Naive B cell (primary cell): ENCODE measurements around the gene DNM3. TPM values are rescaled to one million over a fixed set of nuclear protein-coding genes. Genes with fewer than 3 reads are reported as not detected.

Experiments used
- ATAC-seq, 2 donors: fragments of 150-1000 bp; cut with Tn5 transposase; 2 replicates each; pipeline ENCODE4 v1.10.0; 2021; ENCODE audit warnings: low read depth in 2 of 2, mild to moderate bottlenecking in 2 of 2, moderate library complexity in 2 of 2
- DNase-seq: peaks from one replicate; pipeline ENCODE4 v3.0.0; 2022
- H3K27ac Mint-ChIP-seq, 6 donors: one replicate each; pipeline ENCODE4 v1.8.0; 2020 to 2022; ENCODE audit warnings: mild to moderate bottlenecking in 6 of 6, mixed read lengths in 6 of 6, moderate library complexity in 5 of 6, inconsistent platforms in 2 of 6
- H3K27me3 Mint-ChIP-seq, 3 donors: one replicate each; pipeline ENCODE4 v1.8.0; 2021 to 2022; ENCODE audit warnings: mixed read lengths in 3 of 3, mild to moderate bottlenecking in 1 of 3
- H3K36me3 Mint-ChIP-seq, 2 donors: one replicate each; pipeline ENCODE4 v1.8.0; 2020 to 2022; ENCODE audit warnings: mixed read lengths in 2 of 2, inconsistent platforms in 1 of 2, mild to moderate bottlenecking in 1 of 2
- H3K4me1 Mint-ChIP-seq, 3 donors: one replicate each; pipeline ENCODE4 v1.8.0; 2020 to 2022; ENCODE audit warnings: mixed read lengths in 3 of 3, inconsistent platforms in 1 of 3, mild to moderate bottlenecking in 1 of 3, moderate library complexity in 1 of 3
- H3K4me3 Mint-ChIP-seq, 8 donors: one replicate each; pipeline ENCODE4 v1.8.0; 2020 to 2022; ENCODE audit warnings: mild to moderate bottlenecking in 8 of 8, mixed read lengths in 8 of 8, moderate library complexity in 8 of 8, inconsistent platforms in 2 of 8
- H3K9me3 Mint-ChIP-seq, 7 donors: one replicate each; pipeline ENCODE4 v1.8.0; 2020 to 2022; ENCODE audit warnings: mixed read lengths in 7 of 7, mild to moderate bottlenecking in 5 of 7, inconsistent platforms in 2 of 7, moderate library complexity in 1 of 7
- polyA plus RNA-seq, 6 donors: library from polyadenylated mRNA; unstranded; fragments of 300-500 nt; fragmentation: Illumina TruSeq; gene quantifications; one replicate each; pipeline ENCODE4 v1.2.3, GENCODE V29; 2021; ENCODE audit warnings: low read depth in 6 of 6

Gene DNM3
- polyA plus RNA-seq, 6 donors from 2014 or later, result 0.32 to 6.6 (median 0.57) TPM

DNA sequence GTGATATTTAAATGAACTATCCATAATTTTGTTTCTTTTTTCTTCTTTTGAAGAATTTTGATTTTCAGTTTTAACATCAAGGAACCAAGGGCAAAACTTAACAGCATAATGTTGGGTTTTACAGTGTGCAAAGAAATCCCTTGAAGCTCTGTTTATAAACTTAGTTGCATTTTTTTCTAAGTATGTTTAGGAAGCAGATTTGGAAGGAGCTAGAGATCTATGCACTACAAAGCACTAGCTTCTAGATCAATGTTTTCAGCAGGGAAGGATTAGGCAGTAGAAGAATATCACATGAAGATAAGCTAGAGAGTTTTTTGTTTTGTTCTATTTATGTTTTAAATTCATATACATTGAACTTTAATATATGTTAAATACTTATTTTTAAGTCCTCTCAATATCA lies 328.5 kb downstream of the DNM3 start:
- peaks cover 0 to 4% (median 0%) of the 10 kb centered on the region in 7 donors for H3K9me3 Mint-ChIP-seq
- peak overlapping the region in 1 of 6 donors; percentile 36 for H3K27ac Mint-ChIP-seq
- H3K27me3 Mint-ChIP-seq, result peaks cover 0 to 5% (median 0%) of the 10 kb centered on the region in 3 donors
- H3K4me3 Mint-ChIP-seq, result no peak overlapping the region
- no peaks in the 10 kb centered on the region for H3K36me3 Mint-ChIP-seq
- no peaks in the 10 kb centered on the region for H3K4me1 Mint-ChIP-seq
- DNase-seq (no peak), ATAC-seq (no peak)

DNA sequence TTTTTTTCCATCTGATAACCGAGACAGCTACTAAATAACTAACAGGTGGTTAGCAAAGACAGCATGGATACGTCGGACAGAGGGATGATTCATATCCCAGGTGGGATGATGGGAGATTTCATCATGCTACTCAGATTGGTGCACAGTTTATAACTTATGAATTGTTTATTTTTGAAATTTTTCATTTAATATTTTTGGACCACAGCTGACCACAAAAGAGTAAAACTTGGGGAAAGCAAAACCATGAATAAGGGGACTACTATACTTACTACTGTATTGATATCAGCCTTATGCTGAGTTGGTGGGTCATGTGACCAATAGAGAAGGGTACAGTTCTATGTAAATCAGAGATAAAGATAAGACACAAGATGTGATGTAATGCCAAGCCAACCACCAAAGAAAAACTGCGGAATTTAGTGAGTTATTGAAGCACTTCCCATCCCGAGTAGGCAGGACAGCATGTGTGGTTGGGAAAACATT lies 331.1 kb downstream of the DNM3 start:
- DNase-seq (no peak), ATAC-seq (no peak)
- Mint-ChIP-seq H3K27ac (no peak overlapping the region), H3K4me3 (no peak overlapping the region), H3K36me3 (no peaks in the 10 kb centered on the region), H3K27me3 (peaks cover 0 to 5% (median 0%) of the 10 kb centered on the region in 3 donors), H3K4me1 (no peaks in the 10 kb centered on the region), H3K9me3 (peaks cover 0 to 2% (median 0%) of the 10 kb centered on the region in 7 donors)

DNA sequence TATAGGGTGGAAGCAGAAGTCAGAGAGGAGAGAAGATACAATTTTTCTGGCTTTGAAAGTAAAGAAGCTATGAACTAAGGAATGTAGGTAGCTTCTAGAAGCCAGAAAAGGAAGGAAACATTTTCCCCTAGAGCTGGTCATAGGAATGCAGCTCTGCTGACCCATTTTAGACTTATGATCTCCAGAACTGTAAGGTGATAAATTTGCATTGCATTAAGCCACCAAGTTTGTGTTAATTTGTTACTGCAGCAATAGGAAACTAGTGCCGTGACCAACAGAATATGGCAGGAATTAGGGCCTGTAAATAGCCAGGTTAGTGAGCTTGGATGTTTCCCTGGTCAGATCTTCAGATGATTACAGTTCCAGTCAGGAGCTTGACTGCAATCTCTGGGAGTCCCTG lies 334.9 kb downstream of the DNM3 start:
- H3K36me3 Mint-ChIP-seq, result no peaks in the 10 kb centered on the region
- ATAC-seq, result no peak

DNA sequence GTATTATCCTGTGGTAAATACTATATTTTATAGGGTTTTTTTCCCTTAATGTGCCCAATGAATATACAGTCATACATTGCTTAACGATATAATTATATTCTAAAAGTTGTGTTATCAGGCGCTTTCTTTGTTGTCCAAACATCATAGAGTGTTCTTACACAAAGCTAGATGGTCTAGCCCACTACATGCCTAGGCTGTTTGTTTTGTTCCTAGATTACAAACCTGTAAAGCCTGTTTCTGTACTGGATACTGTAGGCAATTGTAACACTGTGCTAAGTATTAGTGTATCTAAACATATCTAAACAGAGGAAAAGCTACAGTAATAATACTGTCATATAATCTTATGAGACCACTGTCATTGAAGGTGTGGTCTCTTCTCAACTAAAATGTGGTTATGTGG lies 336.6 kb downstream of the DNM3 start:
- no peak for ATAC-seq
- Mint-ChIP-seq H3K4me1 (peaks cover 22 to 23% (median 22%) of the 10 kb centered on the region in 3 donors), H3K27ac (no peak overlapping the region), H3K27me3 (peaks cover 0 to 4% (median 0%) of the 10 kb centered on the region in 3 donors), H3K4me3 (no peak overlapping the region), H3K36me3 (no peaks in the 10 kb centered on the region), H3K9me3 (no peaks in the 10 kb centered on the region)
- DNase-seq, result no peak

More for the DNA sequence above, 334.9 kb downstream of the DNM3 start:
- Mint-ChIP-seq H3K27me3 (peaks cover 0 to 5% (median 0%) of the 10 kb centered on the region in 3 donors), H3K4me3 (no peak overlapping the region), H3K27ac (no peak overlapping the region), H3K4me1 (peaks cover 7 to 8% (median 8%) of the 10 kb centered on the region in 3 donors), H3K9me3 (no peaks in the 10 kb centered on the region)
- DNase-seq, result no peak

DNA sequence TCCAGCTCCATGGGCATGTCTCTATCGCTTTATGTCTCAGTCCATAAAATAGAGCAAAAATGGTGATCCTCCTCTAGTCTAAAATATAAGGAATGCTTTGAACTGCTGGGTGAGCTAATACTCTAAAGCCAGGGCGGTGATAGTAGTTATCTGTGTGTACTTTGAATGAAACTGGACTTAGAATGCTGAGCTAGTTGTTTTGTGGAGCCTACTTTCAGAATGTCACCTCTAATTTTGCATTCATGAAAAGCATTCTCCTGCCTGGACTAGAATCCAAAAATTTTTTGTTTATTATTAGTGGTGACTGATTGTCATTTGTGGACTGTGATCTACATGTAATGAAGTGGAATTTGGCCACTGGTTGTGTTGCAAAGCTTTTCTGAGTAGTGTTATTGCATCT lies 337.6 kb downstream of the DNM3 start:
- peaks cover 22 to 26% (median 25%) of the 10 kb centered on the region in 3 donors for H3K4me1 Mint-ChIP-seq
- DNase-seq (no peak), ATAC-seq (no peak)
- H3K36me3 Mint-ChIP-seq, result no peaks in the 10 kb centered on the region
- H3K9me3 Mint-ChIP-seq, result no peaks in the 10 kb centered on the region
- no peaks in the 10 kb centered on the region for H3K27me3 Mint-ChIP-seq
- H3K27ac Mint-ChIP-seq, result no peak overlapping the region
- no peak overlapping the region for H3K4me3 Mint-ChIP-seq

GRCh38 chr1:172179918-172180317 lies 338.6 kb downstream of the DNM3 start:
- Mint-ChIP-seq H3K4me1 (peaks cover 32 to 36% (median 34%) of the 10 kb centered on the region in 3 donors), H3K36me3 (no peaks in the 10 kb centered on the region), H3K4me3 (peak overlapping the region in 1 of 8 donors; percentile 15), H3K27me3 (no peaks in the 10 kb centered on the region), H3K27ac (peak overlapping the region in 3 of 6 donors; percentile 47 to 96 (median 70)), H3K9me3 (no peaks in the 10 kb centered on the region)
- ATAC-seq, result no peak
- no peak for DNase-seq

- Mint-ChIP-seq H3K4me1 (peaks cover 36 to 44% (median 42%) of the 10 kb centered on the region in 3 donors), H3K9me3 (no peaks in the 10 kb centered on the region), H3K27me3 (no peaks in the 10 kb centered on the region), H3K4me3 (peak overlapping the region; percentile 60 to 91 (median 74)), H3K27ac (peak overlapping the region; percentile 86 to 99 (median 97)), H3K36me3 (no peaks in the 10 kb centered on the region)
- DNase-seq (peak; percentile 29), ATAC-seq (peak; percentile 64 to 72)
Observed at GRCh38 chr1:172180501-172181285, 339.4 kb downstream of the DNM3 start.

DNA sequence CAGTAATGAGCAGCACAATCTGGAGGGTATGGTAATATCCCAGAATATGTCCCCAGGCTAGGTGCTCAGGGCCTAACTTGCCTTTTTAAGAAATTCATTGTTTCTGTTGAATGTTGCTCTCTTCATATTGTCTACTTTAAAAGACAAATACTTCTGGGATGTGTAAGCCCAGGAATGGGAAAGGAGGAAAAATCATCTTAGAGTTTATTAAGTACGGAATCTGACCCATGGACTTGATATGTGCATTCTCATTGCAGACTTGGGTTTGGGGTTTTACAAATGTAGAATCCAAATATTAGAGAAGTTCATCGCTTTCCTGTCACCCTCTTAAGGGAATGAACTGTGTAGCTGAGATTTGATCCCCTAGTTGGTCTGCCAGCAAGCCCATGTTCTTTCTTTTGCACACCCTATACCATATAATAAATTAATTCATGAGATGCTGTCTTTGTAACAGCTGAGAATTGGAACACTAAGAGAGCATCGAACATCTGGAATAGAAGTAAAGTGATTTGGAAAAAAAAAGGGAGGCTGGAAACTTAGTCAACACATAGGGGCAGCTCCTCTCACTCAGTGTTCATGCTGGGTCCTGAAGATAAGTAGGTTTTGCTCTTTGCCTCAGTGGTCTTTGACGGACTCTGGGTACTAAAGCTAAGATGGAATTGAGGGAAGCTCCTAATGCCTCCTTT lies 343.4 kb downstream of the DNM3 start:
- Mint-ChIP-seq H3K36me3 (no peaks in the 10 kb centered on the region), H3K4me1 (peaks cover 65 to 81% (median 74%) of the 10 kb centered on the region in 3 donors), H3K9me3 (peaks cover 0 to 2% (median 0%) of the 10 kb centered on the region in 7 donors), H3K27ac (peak overlapping the region in 5 of 6 donors; percentile 66 to 90 (median 83)), H3K27me3 (no peaks in the 10 kb centered on the region), H3K4me3 (peak overlapping the region in 7 of 8 donors; percentile 4 to 80 (median 37))
- DNase-seq (no peak), ATAC-seq (no peak)

DNA sequence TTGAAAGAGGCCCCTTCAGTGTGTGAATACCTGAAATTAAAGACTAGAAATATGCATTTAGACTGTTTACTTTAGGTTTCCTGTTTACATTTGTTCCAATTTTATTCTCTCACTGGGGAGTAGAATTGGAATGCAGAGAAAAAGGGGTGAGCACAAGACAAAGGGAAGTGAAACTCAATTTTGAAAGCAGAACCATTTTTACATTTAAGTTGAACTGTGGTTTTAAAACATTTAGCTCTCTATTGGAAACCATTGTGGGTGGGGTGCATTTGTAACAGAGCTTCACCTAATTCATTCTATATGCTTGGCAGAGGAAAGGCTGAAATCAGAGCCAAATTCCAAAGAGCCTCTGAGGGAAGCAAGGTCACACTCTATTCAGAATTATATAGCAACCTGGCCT lies 343.9 kb downstream of the DNM3 start:
- Mint-ChIP-seq H3K4me1 (peaks cover 69 to 81% (median 76%) of the 10 kb centered on the region in 3 donors), H3K27me3 (no peaks in the 10 kb centered on the region), H3K4me3 (peak overlapping the region in 7 of 8 donors; percentile 4 to 80 (median 37)), H3K9me3 (peaks cover 0 to 2% (median 0%) of the 10 kb centered on the region in 7 donors), H3K36me3 (no peaks in the 10 kb centered on the region), H3K27ac (peak overlapping the region; percentile 18 to 90 (median 78))
- DNase-seq (peak; percentile 61), ATAC-seq (peak; percentile 57 to 63)

DNA sequence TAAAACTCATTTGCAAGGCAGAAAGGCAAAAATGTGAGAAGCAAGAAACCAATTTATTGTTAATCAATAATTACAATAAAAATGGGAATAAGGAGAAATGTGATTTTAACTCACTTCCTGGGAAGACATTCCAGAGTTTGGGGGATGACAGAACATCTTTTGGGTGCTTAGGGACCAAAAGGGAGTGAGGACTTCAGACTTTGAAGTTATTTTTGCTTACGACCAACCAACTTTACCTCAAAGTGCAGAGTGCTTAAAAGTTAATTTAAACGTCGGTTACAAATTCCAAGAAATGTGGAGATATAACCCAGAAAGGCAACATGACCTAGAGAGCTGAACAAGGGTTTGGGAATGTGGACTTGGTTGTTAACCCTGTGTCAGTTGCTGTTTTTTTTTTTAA lies 344.7 kb downstream of the DNM3 start:
- Mint-ChIP-seq H3K9me3 (peaks cover 0 to 2% (median 0%) of the 10 kb centered on the region in 7 donors), H3K27me3 (no peaks in the 10 kb centered on the region), H3K4me3 (peak overlapping the region in 5 of 8 donors; percentile 29 to 80 (median 77)), H3K27ac (peak overlapping the region; percentile 18 to 91 (median 85)), H3K36me3 (no peaks in the 10 kb centered on the region), H3K4me1 (peaks cover 64 to 75% (median 71%) of the 10 kb centered on the region in 3 donors)
- DNase-seq (no peak), ATAC-seq (no peak)

DNA sequence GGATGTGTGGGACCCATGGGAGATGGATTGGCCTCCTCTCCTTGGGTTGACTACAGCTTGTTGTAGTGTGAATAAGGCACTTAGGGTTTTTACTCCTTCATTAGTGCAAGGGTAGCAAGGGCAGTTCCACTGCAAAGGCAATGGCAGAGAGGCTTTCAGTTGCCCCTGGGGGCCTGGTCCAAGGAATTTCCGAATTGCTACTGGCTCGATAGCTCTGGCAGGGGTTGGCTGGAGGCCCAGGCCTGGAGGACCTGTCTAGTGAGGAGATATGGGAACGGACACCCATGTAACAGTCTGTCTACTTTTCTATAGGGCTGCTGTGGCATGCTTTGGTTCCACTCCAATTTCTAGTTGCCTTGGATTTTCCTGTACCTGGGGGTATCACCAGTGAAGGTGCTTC lies 360.3 kb downstream of the DNM3 start:
- H3K27me3 Mint-ChIP-seq, result peaks cover 0 to 5% (median 0%) of the 10 kb centered on the region in 3 donors
- ATAC-seq (no peak), DNase-seq (no peak)
- peaks cover 11 to 42% (median 19%) of the 10 kb centered on the region in 7 donors for H3K9me3 Mint-ChIP-seq
- no peak overlapping the region for H3K27ac Mint-ChIP-seq
- peaks cover 14 to 17% of the 10 kb centered on the region in 2 donors for H3K36me3 Mint-ChIP-seq
- no peak overlapping the region for H3K4me3 Mint-ChIP-seq
- peaks cover 0 to 18% (median 0%) of the 10 kb centered on the region in 3 donors for H3K4me1 Mint-ChIP-seq

- Mint-ChIP-seq H3K36me3 (peaks cover 14 to 17% of the 10 kb centered on the region in 2 donors), H3K4me3 (no peak overlapping the region), H3K4me1 (peaks cover 0 to 25% (median 0%) of the 10 kb centered on the region in 3 donors), H3K27me3 (peaks cover 0 to 5% (median 0%) of the 10 kb centered on the region in 3 donors), H3K9me3 (peaks cover 10 to 25% (median 15%) of the 10 kb centered on the region in 7 donors), H3K27ac (peak overlapping the region in 1 of 6 donors; percentile 41)
- ATAC-seq, result no peak
- no peak for DNase-seq
Observed at GRCh38 chr1:172203135-172203823, 362.0 kb downstream of the DNM3 start.

DNA sequence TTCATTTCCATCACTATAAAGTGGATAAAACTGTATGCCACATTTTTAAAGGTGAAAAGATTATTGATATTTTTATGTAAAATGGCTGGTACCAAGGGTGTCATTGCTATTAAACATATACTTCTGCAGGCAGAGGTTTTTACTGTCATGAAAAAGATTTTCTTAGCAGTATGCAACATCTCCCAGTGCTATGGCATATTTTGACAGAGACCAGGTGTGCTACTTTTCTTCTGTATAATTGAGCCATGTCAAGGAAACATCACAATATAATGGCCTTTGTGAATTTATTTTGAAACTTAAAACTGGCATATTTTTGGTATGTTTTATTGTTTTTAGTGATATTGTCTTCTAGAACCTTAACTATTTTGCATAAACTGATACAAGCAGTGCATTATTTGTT lies 362.6 kb downstream of the DNM3 start:
- DNase-seq (no peak), ATAC-seq (no peak)
- Mint-ChIP-seq H3K9me3 (peaks cover 5 to 18% (median 11%) of the 10 kb centered on the region in 7 donors), H3K36me3 (peaks cover 8 to 11% of the 10 kb centered on the region in 2 donors), H3K27me3 (no peaks in the 10 kb centered on the region), H3K4me3 (no peak overlapping the region), H3K27ac (no peak overlapping the region), H3K4me1 (peaks cover 0 to 25% (median 0%) of the 10 kb centered on the region in 3 donors)
